ENCODE measurements around the gene KIDINS220. TPM values are rescaled to one million over a fixed set of nuclear protein-coding genes. Genes with fewer than 3 reads are reported as not detected.

Gene KIDINS220
- total RNA-seq, 1 donor from 2014 or later = 25.3 TPM

DNA sequence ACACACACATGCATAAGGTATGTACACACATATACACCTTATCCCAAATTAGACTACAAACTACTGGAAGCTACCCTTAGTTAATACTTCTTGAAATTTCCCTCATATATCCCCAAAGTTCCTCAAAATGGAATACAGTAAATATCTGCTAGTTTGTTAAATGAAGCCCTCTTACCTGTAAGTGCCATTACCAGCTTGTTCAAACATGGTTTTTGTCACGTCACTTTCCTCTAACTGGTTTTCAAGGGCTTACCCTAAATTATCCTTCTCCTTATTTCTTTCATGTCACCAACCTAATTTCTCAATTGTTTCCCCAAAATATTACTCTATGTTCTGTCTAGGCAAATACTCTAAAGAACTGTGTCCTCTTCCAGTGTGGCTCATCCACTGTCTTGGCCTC is 24.4 kb upstream of the KIDINS220 start:
- no peaks in the 10 kb centered on the region for H3K4me1 Mint-ChIP-seq
- no peak overlapping the region for H3K27ac Mint-ChIP-seq
- H3K9me3 Mint-ChIP-seq = no peaks in the 10 kb centered on the region
- H3K36me3 Mint-ChIP-seq (ENCODE audit: low read depth) = no peaks in the 10 kb centered on the region
- no peak overlapping the region for H3K4me3 Mint-ChIP-seq
- H3K27me3 Mint-ChIP-seq = peaks cover 20% of the 10 kb centered on the region
- intact Hi-C loops (cut with micrococcal nuclease) = no loop called here
- no peak for DNase-seq

DNA sequence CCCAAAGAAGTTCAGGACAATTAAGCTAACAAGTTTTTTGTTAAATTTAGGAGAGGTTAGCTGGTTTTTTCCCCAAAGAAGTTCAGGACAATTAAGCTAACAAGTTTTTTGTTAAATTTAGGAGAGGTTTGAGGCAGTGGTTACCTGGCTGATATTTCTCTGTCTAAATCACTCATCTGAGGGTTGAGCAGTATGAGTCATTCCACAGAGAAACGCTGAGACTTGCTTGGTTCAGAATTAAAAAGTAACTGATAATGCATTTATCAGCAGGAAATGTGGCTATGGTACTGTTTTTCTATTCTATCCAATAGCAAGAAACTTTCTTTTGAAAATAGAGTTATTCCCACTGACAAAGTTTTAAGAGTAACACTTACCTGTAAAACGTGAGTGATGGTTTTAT is 22.8 kb upstream of the KIDINS220 start:
- peaks cover 25% of the 10 kb centered on the region for H3K27me3 Mint-ChIP-seq
- H3K27ac Mint-ChIP-seq = no peak overlapping the region
- H3K36me3 Mint-ChIP-seq (ENCODE audit: low read depth) = no peaks in the 10 kb centered on the region
- H3K4me1 Mint-ChIP-seq = no peaks in the 10 kb centered on the region
- DNase-seq = no peak
- intact Hi-C loops (cut with micrococcal nuclease) = no loop called here
- no peak overlapping the region for H3K4me3 Mint-ChIP-seq
- no peaks in the 10 kb centered on the region for H3K9me3 Mint-ChIP-seq

DNA sequence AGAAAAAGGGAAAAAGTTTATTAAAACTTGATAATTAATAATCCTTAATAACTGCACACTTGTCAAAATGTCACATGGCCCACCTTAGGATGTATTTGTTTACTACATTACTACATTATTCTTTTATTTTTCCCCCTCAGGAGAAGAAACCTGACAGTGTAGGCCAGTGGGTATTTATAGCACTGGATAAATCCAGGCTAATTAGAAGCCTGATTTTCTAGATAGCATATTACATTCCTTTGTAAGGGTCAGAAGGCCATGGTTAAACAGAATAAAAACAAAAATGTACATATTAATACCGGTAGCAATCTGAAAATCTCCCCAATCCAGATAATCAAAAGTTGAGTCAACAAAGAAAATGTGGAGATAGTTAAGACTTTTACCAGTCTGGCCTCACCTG is 21.5 kb upstream of the KIDINS220 start:
- intact Hi-C loops (cut with micrococcal nuclease) = no loop called here
- no peak overlapping the region for H3K4me3 Mint-ChIP-seq
- no peaks in the 10 kb centered on the region for H3K4me1 Mint-ChIP-seq
- H3K27me3 Mint-ChIP-seq = peaks cover 31% of the 10 kb centered on the region
- no peak overlapping the region for H3K27ac Mint-ChIP-seq
- H3K36me3 Mint-ChIP-seq (ENCODE audit: low read depth) = no peaks in the 10 kb centered on the region
- DNase-seq = no peak
- H3K9me3 Mint-ChIP-seq = no peaks in the 10 kb centered on the region

DNA sequence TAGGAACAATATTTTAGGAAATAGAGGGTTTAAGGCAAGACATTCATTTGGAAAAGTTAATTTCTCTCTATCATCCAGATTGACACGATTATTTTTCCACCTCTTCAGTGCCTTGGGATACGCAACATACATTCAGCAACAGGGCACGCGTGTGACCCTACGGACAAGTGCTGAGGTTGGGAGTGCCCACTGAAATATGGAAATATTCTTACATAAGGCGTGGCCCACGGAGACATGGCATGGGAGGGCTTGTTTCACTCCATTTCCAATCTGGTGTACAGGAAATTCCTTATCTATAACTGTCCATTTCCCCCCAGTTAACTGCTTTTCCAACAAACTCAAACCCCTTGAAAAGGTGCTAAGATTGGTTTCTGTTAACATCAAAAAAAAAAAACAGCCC is 20.9 kb upstream of the KIDINS220 start:
- Mint-ChIP-seq H3K9me3 (no peaks in the 10 kb centered on the region), H3K27ac (no peak overlapping the region), H3K36me3 (ENCODE audit: low read depth) (no peaks in the 10 kb centered on the region), H3K27me3 (peaks cover 32% of the 10 kb centered on the region), H3K4me3 (no peak overlapping the region), H3K4me1 (no peaks in the 10 kb centered on the region)
- intact Hi-C loops (cut with micrococcal nuclease) = no loop called here
- DNase-seq = no peak

DNA sequence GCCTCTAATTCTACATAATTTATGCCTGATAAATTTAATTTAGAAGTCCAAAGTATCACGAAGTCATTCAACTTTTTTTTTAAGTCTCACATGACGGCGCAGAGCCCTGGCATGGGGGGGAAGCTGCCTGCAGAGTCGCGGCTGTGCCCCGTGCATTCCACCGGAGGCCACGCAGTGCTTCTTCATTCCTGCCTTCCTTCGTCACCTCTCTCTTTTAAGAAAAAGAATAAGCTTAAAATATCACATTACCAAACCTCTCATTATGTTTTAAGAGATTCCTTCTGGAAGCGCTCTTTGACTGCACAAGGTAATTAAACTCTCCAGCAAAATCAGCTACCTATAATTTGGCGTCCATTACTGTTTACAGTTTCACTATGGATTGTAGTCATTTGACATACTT is 20.3 kb upstream of the KIDINS220 start:
- Mint-ChIP-seq H3K36me3 (ENCODE audit: low read depth) (no peaks in the 10 kb centered on the region), H3K27ac (no peak overlapping the region), H3K9me3 (no peaks in the 10 kb centered on the region), H3K27me3 (peaks cover 36% of the 10 kb centered on the region), H3K4me3 (no peak overlapping the region), H3K4me1 (no peaks in the 10 kb centered on the region)
- DNase-seq = no peak
- intact Hi-C loops (cut with micrococcal nuclease) = no loop called here

DNA sequence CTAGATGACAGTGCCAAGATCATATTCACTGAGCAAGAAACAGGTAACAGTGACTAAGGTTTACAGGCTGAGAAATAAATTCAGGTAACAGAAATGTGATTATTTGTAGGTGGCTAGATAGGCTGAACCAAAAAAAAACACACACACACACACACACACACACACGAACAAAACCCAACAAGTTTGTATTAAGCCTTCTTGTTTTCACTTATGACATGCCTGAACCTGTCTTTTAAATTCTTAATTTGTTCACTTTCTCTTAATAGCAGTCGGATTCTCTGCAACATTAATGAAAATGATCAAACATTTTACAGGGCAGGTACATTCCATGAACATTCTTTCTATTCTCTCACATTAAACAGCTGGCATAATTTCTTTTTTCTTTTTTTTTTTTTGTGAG is 18.8 kb upstream of the KIDINS220 start:
- no peak for DNase-seq
- H3K4me1 Mint-ChIP-seq = no peaks in the 10 kb centered on the region
- no peaks in the 10 kb centered on the region for H3K36me3 Mint-ChIP-seq (ENCODE audit: low read depth)
- intact Hi-C loops (cut with micrococcal nuclease) = no loop called here
- H3K27me3 Mint-ChIP-seq = peaks cover 36% of the 10 kb centered on the region
- H3K9me3 Mint-ChIP-seq = no peaks in the 10 kb centered on the region
- H3K4me3 Mint-ChIP-seq = no peak overlapping the region
- H3K27ac Mint-ChIP-seq = no peak overlapping the region

DNA sequence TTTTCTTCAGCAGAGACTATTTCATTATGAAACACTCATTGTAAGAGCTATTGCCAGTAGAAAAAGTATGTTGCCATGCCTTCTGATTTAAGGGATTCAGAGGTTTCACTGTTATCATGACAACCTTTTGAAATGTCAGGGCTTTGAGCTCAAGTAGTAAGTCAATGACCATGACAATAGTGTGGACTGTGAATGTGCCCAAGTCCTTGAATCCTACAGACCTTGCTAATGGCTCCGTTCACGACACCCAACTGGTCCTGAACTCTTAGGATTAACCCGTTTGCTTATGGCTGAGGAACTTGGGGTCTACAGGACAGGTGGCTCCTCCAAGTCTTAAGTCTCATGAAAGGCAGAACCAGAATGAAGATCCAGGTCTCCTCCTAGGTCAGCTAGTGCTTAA is 17.6 kb upstream of the KIDINS220 start:
- Mint-ChIP-seq H3K27ac (no peak overlapping the region), H3K36me3 (ENCODE audit: low read depth) (no peaks in the 10 kb centered on the region), H3K4me3 (no peak overlapping the region), H3K4me1 (no peaks in the 10 kb centered on the region), H3K27me3 (peaks cover 38% of the 10 kb centered on the region), H3K9me3 (no peaks in the 10 kb centered on the region)
- intact Hi-C loops (cut with micrococcal nuclease) = no loop called here
- DNase-seq = no peak

DNA sequence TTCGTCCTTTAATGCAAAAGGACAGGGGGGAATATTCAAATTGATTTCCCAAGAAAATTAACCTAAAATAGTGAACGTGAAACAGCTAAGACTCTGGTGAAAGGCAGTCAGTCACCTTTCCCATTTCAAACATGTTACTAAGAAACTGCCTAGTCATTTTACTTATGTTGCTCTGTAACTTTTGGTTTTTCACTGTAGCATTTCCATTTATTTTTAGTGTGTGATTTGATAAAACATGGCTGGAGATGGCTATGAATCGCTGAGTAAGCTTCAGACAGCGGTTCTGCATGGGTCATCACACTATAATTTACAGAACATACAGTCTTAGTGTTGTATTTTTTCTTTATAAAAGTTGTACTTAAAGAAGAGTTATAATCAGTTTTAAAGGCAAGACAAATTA is 16.0 kb upstream of the KIDINS220 start:
- H3K36me3 Mint-ChIP-seq (ENCODE audit: low read depth) = no peaks in the 10 kb centered on the region
- H3K27me3 Mint-ChIP-seq = peaks cover 43% of the 10 kb centered on the region
- no peak for DNase-seq
- H3K27ac Mint-ChIP-seq = no peak overlapping the region
- H3K9me3 Mint-ChIP-seq = no peaks in the 10 kb centered on the region
- H3K4me3 Mint-ChIP-seq = no peak overlapping the region
- H3K4me1 Mint-ChIP-seq = peaks cover 2% of the 10 kb centered on the region
- intact Hi-C loops (cut with micrococcal nuclease) = no loop called here

DNA sequence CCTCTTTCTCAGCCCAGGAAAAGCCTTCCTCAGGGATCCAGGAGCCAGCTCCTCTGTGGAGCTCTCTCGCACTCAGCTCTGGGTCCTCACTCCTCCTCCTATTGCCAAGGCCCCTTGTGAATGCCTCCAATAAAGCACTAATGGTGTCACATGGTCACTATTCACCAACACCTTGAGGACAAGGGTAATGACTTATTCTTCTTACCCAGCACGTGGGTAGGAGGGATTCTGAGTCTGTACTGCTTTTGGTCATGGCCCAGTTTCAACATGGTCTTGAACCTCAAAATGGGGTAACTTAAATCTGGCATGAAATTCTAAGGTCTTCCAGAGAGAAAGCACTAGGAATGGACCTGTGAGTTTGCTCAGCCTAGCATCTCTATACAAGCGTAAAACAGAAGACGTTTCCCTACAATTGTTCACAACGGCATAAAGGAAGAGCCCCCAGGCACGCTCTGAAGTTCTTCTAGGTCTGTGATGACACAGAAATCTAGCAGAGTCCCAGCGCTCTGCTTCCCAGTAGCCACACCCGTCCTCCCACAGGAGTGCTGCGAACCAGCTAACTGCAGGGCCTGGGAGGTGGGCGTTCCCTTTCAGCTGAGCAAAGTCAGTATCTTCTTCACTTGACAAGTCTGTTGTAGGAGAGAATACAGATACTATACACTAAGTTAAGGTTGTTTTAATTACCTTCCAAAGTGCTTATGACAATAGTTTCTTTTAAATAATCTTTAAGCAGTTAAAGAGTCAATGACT is 14.6 kb upstream of the KIDINS220 start:
- intact Hi-C loops (cut with micrococcal nuclease) = no loop called here
- Mint-ChIP-seq H3K4me3 (no peak overlapping the region), H3K27ac (no peak overlapping the region), H3K9me3 (no peaks in the 10 kb centered on the region), H3K4me1 (peaks cover 2% of the 10 kb centered on the region), H3K27me3 (peaks cover 41% of the 10 kb centered on the region), H3K36me3 (ENCODE audit: low read depth) (no peaks in the 10 kb centered on the region)
- no peak for DNase-seq

DNA sequence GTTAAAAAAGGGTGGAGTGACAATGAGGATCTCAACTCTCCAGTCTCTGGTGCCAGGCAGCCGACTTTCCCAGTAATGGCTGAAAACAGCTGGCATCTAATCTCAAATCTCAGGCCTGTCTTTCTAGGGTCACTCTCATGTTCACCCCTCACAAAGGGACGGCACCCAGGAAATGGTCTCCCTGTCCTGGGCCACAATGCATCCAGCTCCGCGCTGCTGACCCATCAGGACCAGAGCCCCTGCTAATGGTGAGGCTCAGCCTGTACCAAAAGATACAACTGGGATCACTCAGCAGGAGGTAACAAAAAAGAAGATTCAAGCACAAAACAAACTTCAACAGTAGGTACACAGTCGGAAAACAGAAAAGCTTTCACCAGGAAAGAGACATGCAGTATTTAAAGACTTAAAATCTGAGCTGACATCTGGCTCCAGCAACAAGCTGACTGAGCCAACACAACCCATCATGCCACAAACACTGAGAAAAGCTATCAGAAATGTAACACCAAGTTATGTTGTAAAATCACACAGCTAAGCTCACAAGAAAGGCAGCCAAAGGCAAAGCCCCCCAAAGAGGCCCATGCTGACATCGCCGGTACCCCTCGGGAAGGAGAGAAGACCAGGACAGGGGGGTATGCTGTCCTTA is 13.6 kb upstream of the KIDINS220 start:
- intact Hi-C loops (cut with micrococcal nuclease) = no loop called here
- no peaks in the 10 kb centered on the region for H3K36me3 Mint-ChIP-seq (ENCODE audit: low read depth)
- H3K27ac Mint-ChIP-seq = no peak overlapping the region
- no peak for DNase-seq
- no peak overlapping the region for H3K4me3 Mint-ChIP-seq
- peaks cover 2% of the 10 kb centered on the region for H3K4me1 Mint-ChIP-seq
- peaks cover 48% of the 10 kb centered on the region for H3K27me3 Mint-ChIP-seq
- H3K9me3 Mint-ChIP-seq = no peaks in the 10 kb centered on the region

DNA sequence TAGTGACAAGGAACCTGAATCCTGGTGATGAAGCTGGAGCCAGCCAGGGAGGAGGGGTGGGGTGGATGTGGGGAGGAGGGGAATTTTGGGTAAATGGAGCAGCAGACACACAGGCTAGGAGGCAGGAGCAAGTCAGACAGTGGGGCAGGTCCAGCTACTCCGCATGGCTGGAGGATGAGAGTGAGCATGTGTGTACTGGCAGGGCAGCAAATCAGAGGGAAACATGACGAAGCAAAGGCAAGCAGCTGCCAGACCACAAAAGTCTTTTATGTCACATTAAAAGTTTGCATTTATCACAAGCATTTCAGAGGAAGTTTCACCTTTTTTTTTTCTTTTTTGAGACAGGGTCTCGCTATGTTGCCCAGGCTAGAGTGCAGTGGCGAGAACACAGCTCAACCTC is 11.9 kb upstream of the KIDINS220 start:
- no peak overlapping the region for H3K4me3 Mint-ChIP-seq
- H3K27ac Mint-ChIP-seq = no peak overlapping the region
- intact Hi-C loops (cut with micrococcal nuclease) = no loop called here
- peaks cover 2% of the 10 kb centered on the region for H3K4me1 Mint-ChIP-seq
- no peaks in the 10 kb centered on the region for H3K36me3 Mint-ChIP-seq (ENCODE audit: low read depth)
- H3K27me3 Mint-ChIP-seq = peaks cover 45% of the 10 kb centered on the region
- H3K9me3 Mint-ChIP-seq = no peaks in the 10 kb centered on the region
- no peak for DNase-seq

DNA sequence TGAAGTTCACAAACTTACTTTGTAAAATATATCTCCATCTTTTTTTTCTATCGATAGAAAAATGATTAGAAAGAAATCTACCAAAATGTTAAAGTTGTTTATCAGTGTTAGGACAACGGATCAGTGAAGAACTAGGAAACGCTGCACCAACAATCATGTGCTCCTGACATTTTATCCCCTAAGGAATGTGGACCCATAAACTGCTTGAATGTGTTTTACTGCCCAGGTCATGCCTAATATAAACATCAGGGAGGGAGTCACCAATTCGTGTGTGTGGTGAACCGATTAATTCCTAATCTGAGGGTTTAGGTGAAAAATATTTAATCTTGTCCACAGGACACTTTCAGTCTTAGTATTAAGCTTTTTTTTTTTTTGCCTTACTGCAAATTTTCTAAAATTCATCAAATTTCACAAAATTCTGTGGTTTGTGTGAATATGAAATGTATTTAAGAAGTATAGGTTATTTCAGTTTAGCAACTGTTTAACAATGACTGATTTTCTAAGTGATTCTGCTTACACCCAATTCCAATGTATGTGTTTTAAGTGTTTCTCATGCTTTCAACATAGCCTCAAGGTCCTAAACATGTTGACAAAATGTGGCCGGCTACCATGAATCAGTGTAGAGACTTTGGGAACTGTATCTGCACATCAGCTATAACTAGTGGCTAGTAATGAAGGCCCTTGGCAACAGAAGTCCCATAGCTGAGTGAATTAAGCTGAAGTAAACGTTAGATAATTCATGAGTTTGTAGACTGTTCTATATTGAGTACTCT is 11.1 kb upstream of the KIDINS220 start:
- H3K9me3 Mint-ChIP-seq = no peaks in the 10 kb centered on the region
- no peak overlapping the region for H3K4me3 Mint-ChIP-seq
- peaks cover 2% of the 10 kb centered on the region for H3K4me1 Mint-ChIP-seq
- no peak for DNase-seq
- H3K27ac Mint-ChIP-seq = no peak overlapping the region
- intact Hi-C loops (cut with micrococcal nuclease) = no loop called here
- H3K27me3 Mint-ChIP-seq = peaks cover 47% of the 10 kb centered on the region
- H3K36me3 Mint-ChIP-seq (ENCODE audit: low read depth) = no peaks in the 10 kb centered on the region

DNA sequence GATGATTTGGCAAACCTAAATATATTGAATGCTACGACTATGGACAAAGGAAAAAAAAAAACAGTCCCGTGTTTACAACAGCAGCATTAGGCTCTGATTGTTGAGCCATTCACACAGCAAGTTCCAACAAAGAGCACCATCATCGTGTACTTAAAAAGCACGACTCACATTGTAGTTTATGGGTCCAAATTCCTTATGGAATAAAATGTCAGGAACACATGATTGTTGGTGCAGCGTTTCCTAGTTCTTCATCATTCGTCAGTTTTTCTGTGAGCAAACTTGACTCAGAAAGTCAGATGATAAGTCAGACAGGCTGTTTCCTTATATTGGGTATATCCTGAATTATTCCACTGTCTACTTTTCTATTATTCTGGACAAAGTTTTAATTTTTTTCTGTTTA is 10.0 kb upstream of the KIDINS220 start:
- H3K4me1 Mint-ChIP-seq = peaks cover 2% of the 10 kb centered on the region
- peaks cover 39% of the 10 kb centered on the region for H3K27me3 Mint-ChIP-seq
- no peak for DNase-seq
- no peak overlapping the region for H3K27ac Mint-ChIP-seq
- no peak overlapping the region for H3K4me3 Mint-ChIP-seq
- H3K36me3 Mint-ChIP-seq (ENCODE audit: low read depth) = no peaks in the 10 kb centered on the region
- H3K9me3 Mint-ChIP-seq = no peaks in the 10 kb centered on the region
- intact Hi-C loops (cut with micrococcal nuclease) = no loop called here

DNA sequence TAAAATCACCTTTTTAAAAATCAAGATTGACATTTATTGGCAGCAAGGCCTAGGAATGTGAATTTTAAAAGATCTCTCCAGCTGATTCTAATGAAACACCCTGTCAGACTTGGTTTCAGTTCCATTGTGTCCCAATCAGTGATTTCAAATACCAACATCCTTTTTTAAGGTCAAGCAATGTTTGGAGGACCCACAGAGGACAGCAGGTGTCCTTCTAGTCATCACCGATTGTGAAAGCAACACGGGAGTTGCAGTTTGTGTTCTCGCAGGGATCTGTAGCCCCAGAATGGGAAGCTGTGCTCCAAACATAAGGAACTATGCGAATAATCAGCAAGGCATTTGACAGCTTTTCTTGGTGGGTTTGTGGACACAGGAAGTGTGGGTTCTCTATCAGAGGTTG is 4.5 kb upstream of the KIDINS220 start:
- Mint-ChIP-seq H3K36me3 (ENCODE audit: low read depth) (peaks cover 2% of the 10 kb centered on the region), H3K27me3 (peaks cover 20% of the 10 kb centered on the region), H3K9me3 (no peaks in the 10 kb centered on the region), H3K4me3 (no peak overlapping the region), H3K27ac (no peak overlapping the region), H3K4me1 (no peaks in the 10 kb centered on the region)
- intact Hi-C loops (cut with micrococcal nuclease) = no loop called here
- DNase-seq = no peak

All from activated CD4-positive, alpha-beta T cell treated with anti-CD3 and anti-CD28 coated beads, Interleukin-2, amount 10 ng/mL, durations not matched to agents 24 days and 14 days (primary cell).